K562 (cell line): ENCODE results near the gene MVB12B. TPM values are rescaled to one million over a fixed set of nuclear protein-coding genes. Genes with fewer than 3 reads are reported as not detected.

Source experiments
- ATAC-seq: fragments of 200-7000 bp; cut with Tn5 transposase; 3 replicates; pipeline ENCODE4 v1.9.1; 2020; ENCODE audit warnings: moderate library complexity
- BruUV-seq: library from RNA; stranded (reverse); fragments of 400-500 nt; replicated peaks from 2 replicates; lab custom pipeline; 2021; lab: Mats Ljungman, UMichigan
- CTCF ChIA-PET: fragments of 300-600 bp; formaldehyde crosslinking; extraction: SDS; loops from one replicate; lab custom pipeline; 2021; ENCODE audit warnings: low intra/inter-chr PET ratio; lab: Yijun Ruan, JAX
- POLR2A ChIA-PET: fragments of 300-600, 350-650 bp; sonication (Branson Sonifier 250); formaldehyde crosslinking; extraction: SDS; loops from one replicate; lab custom pipeline; 2021; ENCODE audit warnings: antibody characterized with exemption, inconsistent platforms; lab: Yijun Ruan, JAX
- DNase-seq, 4 experiments: peaks; one replicate each; pipeline versions ENCODE4 v3.0.0 to v3.0.0-alpha.2; 2011 to 2018; ENCODE audit warnings: low spot score in 3 of 4, mixed read lengths in 3 of 4; ENCODE audit errors: extremely low read depth in 1 of 4
- FAIRE-seq: peaks from 2 replicates; lab custom pipeline; 2011; peaks lifted over from hg19 to GRCh38; lab: Jason Lieb, UNC
- H2AFZ ChIP-seq: 2 replicates; pipeline ENCODE4 v1.6.0; 2011; ENCODE audit warnings: low read depth, low read length, control low read depth, inconsistent platforms
- H3K27ac ChIP-seq: fragments of 200-600 bp; 3 replicates; pipeline ENCODE4 v1.8.0; 2011; ENCODE audit warnings: low read depth, mild to moderate bottlenecking, control low read depth, inconsistent platforms, low read length, moderate library complexity, mixed read lengths; ENCODE audit errors: extremely low read depth
- H3K27me3 ChIP-seq, 2 experiments: fragments of 300-600 bp in 1 of 2; 2 replicates in 1 of 2; 3 replicates in 1 of 2; pipeline versions ENCODE4 v1.6.0 to v1.8.0; 2011; ENCODE audit warnings: inconsistent platforms in 2 of 2, low read length in 2 of 2, mild to moderate bottlenecking in 1 of 2, mixed read lengths in 1 of 2, moderate library complexity in 1 of 2; ENCODE audit not compliant: control insufficient read depth in 2 of 2, insufficient read depth in 2 of 2
- H3K36me3 ChIP-seq: fragments of 300-600 bp; 3 replicates; pipeline ENCODE4 v1.8.0; 2011; ENCODE audit warnings: mild to moderate bottlenecking, low read length, inconsistent platforms; ENCODE audit not compliant: control insufficient read depth, insufficient read depth
- H3K4me1 ChIP-seq, 2 experiments: fragments of 200-600 bp in 1 of 2; replicated peaks in 1 of 2; 2 replicates in 1 of 2; 3 replicates in 1 of 2; pipeline versions ENCODE4 v1.5.1 to v1.8.0; 2011; ENCODE audit warnings: inconsistent platforms in 2 of 2, low read length in 2 of 2, mild to moderate bottlenecking in 1 of 2, mixed read lengths in 1 of 2, moderate library complexity in 1 of 2; ENCODE audit not compliant: control insufficient read depth in 2 of 2, insufficient read depth in 2 of 2
- H3K4me2 ChIP-seq: 2 replicates; pipeline ENCODE4 v1.6.1; 2011; ENCODE audit warnings: low read length, control low read depth, inconsistent platforms, mixed read lengths; ENCODE audit not compliant: insufficient read depth
- H3K4me3 ChIP-seq: fragments of 200-600 bp; sonication (generic), shearing (Covaris generic); 2 replicates; pipeline ENCODE4 v1.5.1; 2016; ENCODE audit warnings: control low read depth, inconsistent platforms
- H3K79me2 ChIP-seq: fragments of 200-600 bp; 3 replicates; pipeline ENCODE4 v1.8.0; 2011; ENCODE audit warnings: low read length, inconsistent platforms; ENCODE audit not compliant: control insufficient read depth, insufficient read depth
- H3K9ac ChIP-seq, 2 experiments: 2 replicates each; pipeline versions ENCODE4 v1.6.0 to v1.6.1; 2011; ENCODE audit warnings: low read depth in 2 of 2, low read length in 2 of 2, control low read depth in 1 of 2, inconsistent platforms in 1 of 2, mild to moderate bottlenecking in 1 of 2, mixed read lengths in 1 of 2; ENCODE audit not compliant: insufficient read depth in 1 of 2
- H3K9me1 ChIP-seq: one replicate; pipeline ENCODE4 v1.6.0; 2011; ENCODE audit warnings: inconsistent platforms, mild to moderate bottlenecking, low read length, moderate library complexity; ENCODE audit not compliant: control insufficient read depth, insufficient read depth
- H3K9me3 ChIP-seq: replicated peaks from 2 replicates; pipeline ENCODE4 v1.5.1; 2011; ENCODE audit warnings: low read depth, low read length, inconsistent platforms; ENCODE audit not compliant: control insufficient read depth, insufficient read depth
- H4K20me1 ChIP-seq: replicated peaks from 2 replicates; pipeline ENCODE4 v1.6.1; 2011; ENCODE audit warnings: low read length, inconsistent platforms, mixed read lengths; ENCODE audit not compliant: control insufficient read depth, insufficient read depth
- BCL6 ChIP-seq: fragments of 250-450 bp; sonication (Bioruptor Pico); IDR thresholded peaks from 2 replicates; pipeline ENCODE4 v1.4.0; 2020
- E2F8 ChIP-seq: fragments of 450-650 bp; IDR thresholded peaks from 2 replicates; pipeline ENCODE4 v1.7.1; 2018; ENCODE audit warnings: mild to moderate bottlenecking, low read depth; ENCODE audit not compliant: partially characterized antibody
- HIVEP1 ChIP-seq: fragments of 250-450 bp; sonication (Bioruptor Pico); IDR thresholded peaks from 2 replicates; pipeline ENCODE4 v1.4.0; 2020; ENCODE audit warnings: mild to moderate bottlenecking
- L3MBTL2 ChIP-seq: fragments of 450-650 bp; IDR thresholded peaks from 2 replicates; pipeline ENCODE4 v1.6.1; 2016; ENCODE audit warnings: mild to moderate bottlenecking, moderate library complexity
- OTX1 ChIP-seq: fragments of 450-650 bp; formaldehyde crosslinking; IDR thresholded peaks from 2 replicates; pipeline ENCODE4 v1.4.0; 2022; ENCODE audit warnings: mild to moderate bottlenecking
- PCBP2 ChIP-seq: fragments of 200-400 bp; formaldehyde crosslinking; IDR thresholded peaks from 2 replicates; pipeline ENCODE4 v1.6.1; 2018; ENCODE audit warnings: low read length, low read depth, mild to moderate bottlenecking, moderate library complexity; ENCODE audit not compliant: poor library complexity, severe bottlenecking
- RAD21 ChIP-seq, 2 experiments: fragments of 250-450 bp in 1 of 2; fragments of 450-650 bp in 1 of 2; sonication (Bioruptor Pico) in 1 of 2; formaldehyde crosslinking in 1 of 2; IDR thresholded peaks in 1 of 2; conservative IDR thresholded peaks in 1 of 2; 2 replicates each; pipeline versions ENCODE4 v1.4.0 to v1.8.0; 2020 to 2022; ENCODE audit warnings: mild to moderate bottlenecking in 2 of 2, moderate library complexity in 1 of 2
- SUPT5H ChIP-seq: fragments of 450-650 bp; IDR thresholded peaks from 2 replicates; pipeline ENCODE4 v1.6.1; 2016
- TRIM24 ChIP-seq, 2 experiments: fragments of 450-650 bp; IDR thresholded peaks; 2 replicates each; pipeline ENCODE4 v1.6.1; 2016
- ZNF197 ChIP-seq: fragments of 200-800 bp; sonication (Bioruptor generic); IDR thresholded peaks from 2 replicates; pipeline ENCODE4 v1.6.1; 2016; ENCODE audit warnings: low read depth, missing genetic modification characterization, missing compliant biosample characterization
- ZNF57 ChIP-seq: fragments of 450-650 bp; formaldehyde crosslinking; IDR thresholded peaks from 2 replicates; pipeline ENCODE4 v1.4.0; 2020; ENCODE audit warnings: mild to moderate bottlenecking, moderate library complexity
- WGBS: fragments of 100-300 bp; shearing (Covaris generic); methylation state at CpG from one replicate; pipeline ENCODE4 v1.1.6; 2016; ENCODE audit warnings: low coverage, mixed read lengths; ENCODE audit not compliant: insufficient coverage; ENCODE audit errors: missing lambda C conversion rate; 5-methylcytosine and 5-hydroxymethylcytosine counted together
- in situ Hi-C: fragments of 300-500 bp; cut with MboI; formaldehyde crosslinking; loops from 4 replicates; pipeline ENCODE4 v1.15.0; 2018; ENCODE audit warnings: inconsistent platforms, mixed read lengths
- intact Hi-C: fragments of 100-400 bp; cut with micrococcal nuclease; formaldehyde crosslinking; loops from 2 replicates; pipeline ENCODE4 v1.14.2; 2022
- polyA plus RNA-seq, 8 experiments: library from polyadenylated mRNA; depleted of rRNA in 4 of 8; stranded (reverse) in 5 of 8; unstranded in 3 of 8; fragments of >200 nt; fragmentation: Nextera tagmentation in 2 of 8; fragmentation: Illumina TruSeq in 1 of 8; extraction: Ambion mirVana in 2 of 8; extraction: Trizol in 1 of 8; gene quantifications; 2 replicates each; pipeline versions ENCODE4 v1.2.1 to v1.2.3, GENCODE V29; 2011 to 2014; ENCODE audit warnings: inconsistent platforms in 1 of 8, missing spikeins in 1 of 8
- total RNA-seq, 7 experiments: library from RNA; depleted of rRNA in 6 of 7; stranded (reverse); fragments of >200 nt in 6 of 7; fragmentation: Illumina TruSeq in 2 of 7; extraction: Trizol in 2 of 7; gene quantifications; 2 replicates each; pipeline versions ENCODE4 v1.2.1 to v1.2.3, GENCODE V29; 2011 to 2021; ENCODE audit warnings: low replicate concordance in 1 of 7

Gene MVB12B
- total and polyA plus RNA-seq, 9 of the 15 experiments (the other 6 are each of a cell fraction or from before 2014, with no cell fraction given): not detected

DNA sequence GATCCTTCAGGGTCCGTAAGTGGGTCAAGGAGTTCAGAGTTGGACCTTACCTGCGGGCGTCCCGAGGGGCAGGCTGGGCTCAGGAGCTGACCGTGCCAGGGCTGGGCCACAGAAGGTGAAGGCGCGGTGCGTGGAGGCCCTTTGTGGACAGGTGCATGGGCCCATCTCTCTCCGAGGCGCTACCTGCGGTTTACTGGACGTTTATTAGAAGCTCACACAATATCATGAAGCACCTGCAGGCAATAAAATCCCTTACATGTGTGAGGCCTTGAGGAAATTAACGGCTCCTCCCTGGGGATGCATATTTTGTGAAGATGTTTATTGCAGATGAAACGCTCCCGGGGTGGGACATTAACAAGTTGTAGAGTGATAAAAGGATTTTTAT lies 207.3 kb downstream of the MVB12B start:
- in situ Hi-C loops (no loop called here), intact Hi-C loops (no loop called here)
- TF ChIP-seq SUPT5H: no peak
- TF ChIP-seq ZNF57 (CRISPR knock-in tag): no peak
- no peak for TF ChIP-seq L3MBTL2
- TF ChIP-seq OTX1 (CRISPR knock-in tag): no peak
- TF ChIP-seq TRIM24 (IDR thresholded peaks at IDR 0.05): no peak
- no peak for TF ChIP-seq HIVEP1 (CRISPR knock-in tag)
- WGBS: 1% methylated on average over 15 of the region's 15 CpGs
- no peaks in the 10 kb centered on the region for H3K79me2 ChIP-seq
- no peak overlapping the region for H2AFZ ChIP-seq
- H3K4me2 ChIP-seq: no peak overlapping the region
- no peak overlapping the region for H3K4me3 ChIP-seq
- no peak overlapping the region for H3K27ac ChIP-seq
- no TSS peak for BruUV-seq
- H3K9me1 ChIP-seq: peaks cover 3% of the 10 kb centered on the region
- H3K36me3 ChIP-seq: no peaks in the 10 kb centered on the region
- peaks cover 31 to 67% of the 10 kb centered on the region in 2 experiments for H3K27me3 ChIP-seq
- H4K20me1 ChIP-seq: no peaks in the 10 kb centered on the region; the same call in 1 of the 2 replicates
- CTCF ChIA-PET: no interaction called here
- no peaks in the 10 kb centered on the region for H3K4me1 ChIP-seq
- no peak overlapping the region for H3K9ac ChIP-seq
- FAIRE-seq: no peak
- no peaks in the 10 kb centered on the region for H3K9me3 ChIP-seq
- no peak for DNase-seq
- no peak for ATAC-seq
- POLR2A ChIA-PET: no interaction called here

DNA sequence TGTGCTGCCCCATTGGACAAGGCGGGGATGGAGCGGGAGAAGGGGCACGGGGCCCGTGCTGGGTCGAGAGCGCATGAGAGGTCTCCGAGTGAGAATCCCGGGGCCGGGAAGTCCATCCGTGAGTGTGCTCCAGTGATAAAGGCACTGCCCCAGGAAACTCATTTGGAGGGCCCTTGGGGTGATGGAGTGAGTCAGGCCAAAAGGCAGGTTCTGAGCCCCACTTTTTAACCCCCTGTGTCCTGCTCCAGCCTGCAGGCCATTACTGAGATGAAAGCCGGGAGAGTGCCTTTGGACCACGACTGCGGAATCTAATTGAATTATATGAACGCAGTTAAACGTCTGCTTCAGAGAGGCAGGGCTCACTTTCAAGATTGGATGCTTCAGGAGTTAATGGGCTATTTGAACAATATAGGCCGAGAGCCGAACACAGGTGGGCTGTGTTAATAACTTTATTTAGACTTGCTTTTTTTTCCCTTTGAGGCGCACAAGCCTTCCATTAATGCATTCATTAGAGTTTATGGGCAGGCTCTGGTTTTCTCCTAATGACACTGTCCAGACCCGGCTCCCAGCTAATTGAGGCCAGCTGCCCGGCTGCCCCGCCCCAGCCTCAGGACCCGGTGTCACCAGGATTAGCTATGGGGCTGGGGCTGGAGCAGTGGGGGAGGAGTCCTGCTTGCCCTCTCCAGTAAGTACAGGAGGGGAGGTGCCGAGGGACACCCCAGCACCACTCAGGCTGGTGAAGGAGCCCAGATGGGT lies 208.0 kb downstream of the MVB12B start:
- H2AFZ ChIP-seq: no peak overlapping the region
- FAIRE-seq: no peak
- whole genome bisulfite sequencing: 3% methylated on average over 17 of the region's 23 CpGs

More for the DNA sequence above, 208.0 kb downstream of the MVB12B start:
- Histone ChIP-seq H3K4me3 (no peak overlapping the region), H4K20me1 (no peaks in the 10 kb centered on the region; the same call in 1 of the 2 replicates), H3K79me2 (no peaks in the 10 kb centered on the region), H3K4me2 (no peak overlapping the region), H3K4me1 (no peaks in the 10 kb centered on the region), H3K27ac (no peak overlapping the region), H3K9me1 (peaks cover 3% of the 10 kb centered on the region), H3K9ac (no peak overlapping the region), H3K27me3 (peaks cover 26 to 63% of the 10 kb centered on the region in 2 experiments), H3K36me3 (no peaks in the 10 kb centered on the region), H3K9me3 (no peaks in the 10 kb centered on the region)
- intact Hi-C loops (no loop called here), in situ Hi-C loops (no loop called here)
- ATAC-seq (no peak), DNase-seq (no peak)
- ChIA-PET CTCF (no interaction called here), POLR2A (no interaction called here)
- TF ChIP-seq E2F8 (no peak), RAD21 (CRISPR knock-in tag; conservative IDR thresholded peaks at IDR 0.05 in 1 of 2, IDR thresholded peaks at IDR 0.05 in 1 of 2) (no peak), ZNF197 (CRISPR knock-in tag) (no peak), PCBP2 (no peak), BCL6 (CRISPR knock-in tag) (no peak)
- no TSS peak for BruUV-seq
